GM20431 (cell line): Measurements from ENCODE around the gene ITPRID2.

Experiments
- in situ Hi-C: fragments of 300-500 bp; cut with MseI, MboI; formaldehyde crosslinking; loops from one replicate; pipeline ENCODE4 v1.15.0; 2020; ENCODE audit warnings: low sequenced_read_pairs; ENCODE audit not compliant: unreplicated experiment

ITPRID2 gene

DNA sequence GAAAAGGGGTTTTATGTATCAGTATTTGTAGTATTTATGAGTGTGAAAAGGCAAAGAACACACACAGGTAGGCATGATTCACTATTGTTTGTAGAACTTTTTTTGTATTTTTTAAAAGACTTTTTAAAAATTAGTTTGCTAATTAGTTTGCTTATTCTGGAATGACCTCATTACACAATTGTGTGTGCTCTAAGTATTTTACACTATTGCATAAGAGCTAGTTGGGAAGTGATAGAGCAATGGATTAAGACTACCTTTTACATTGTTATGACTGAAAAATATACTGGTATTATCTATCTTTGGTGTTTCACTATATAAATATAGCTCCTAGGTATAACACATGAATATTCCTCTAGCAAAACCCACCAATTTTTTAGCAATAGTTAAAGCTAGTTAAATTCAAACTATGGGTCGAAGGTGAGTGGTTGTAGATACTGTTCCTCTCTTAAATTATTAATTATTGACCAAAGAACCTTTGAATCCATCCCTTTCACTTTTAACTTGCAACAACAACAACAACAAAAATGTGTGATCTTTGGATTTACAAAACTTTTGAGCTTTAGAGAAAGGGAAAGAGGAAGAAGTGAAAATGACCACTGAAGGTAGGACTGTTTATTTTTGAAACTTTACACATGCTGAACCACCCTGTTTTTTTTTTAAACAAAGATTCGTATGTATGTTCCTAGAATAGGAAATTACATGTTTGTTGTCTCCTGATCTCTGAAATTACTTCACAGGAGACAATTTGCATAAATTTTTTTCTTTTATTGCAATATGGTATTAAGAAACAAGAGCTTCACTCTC lies 18.7 kb downstream of the ITPRID2 start:
- in situ Hi-C loops = loop anchor here (25.0 kb wide), 1 partner anchor 173 kb away; no protein-coding TSS in a partner anchor

DNA sequence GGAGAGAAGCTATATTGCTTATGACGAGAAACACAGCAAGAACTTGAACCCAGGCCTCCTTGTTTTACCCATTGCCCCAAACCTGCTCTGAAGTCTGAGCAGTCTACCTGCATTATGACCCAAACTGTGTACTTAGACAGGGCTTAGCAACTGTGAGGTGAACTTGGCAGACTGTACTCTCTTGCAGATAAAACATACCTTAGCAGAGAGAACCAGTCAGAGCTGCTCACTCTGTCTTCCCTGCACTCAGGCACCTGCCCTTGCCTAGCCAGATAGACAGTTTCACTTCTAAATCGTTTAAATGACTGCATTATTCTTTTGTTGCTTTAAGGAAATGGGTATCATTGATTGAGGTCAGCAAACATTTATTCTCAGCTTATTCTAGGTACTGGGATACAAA lies 20.3 kb downstream of the ITPRID2 start:
- in situ Hi-C loops = loop anchor here (25.0 kb wide), 1 partner anchor 175 kb away; no protein-coding TSS in a partner anchor

DNA sequence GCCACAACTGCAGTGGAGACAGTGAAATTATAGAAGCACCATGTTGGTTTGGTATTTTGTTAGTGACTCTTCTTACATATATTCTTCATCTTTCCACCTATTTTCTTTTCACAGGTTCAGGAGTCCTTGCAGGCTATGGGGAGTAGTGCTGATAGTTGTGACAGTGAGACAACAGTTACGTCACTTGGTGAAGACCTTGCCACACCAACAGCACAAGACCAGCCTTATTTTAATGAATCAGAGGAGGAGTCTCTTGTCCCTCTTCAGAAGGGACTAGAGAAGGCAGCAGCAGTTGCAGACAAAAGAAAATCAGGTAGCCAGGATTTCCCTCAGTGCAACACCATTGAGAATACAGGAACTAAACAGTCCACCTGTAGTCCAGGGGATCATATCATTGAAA lies 23.6 kb downstream of the ITPRID2 start:
- in situ Hi-C loops = loop anchor here (25.0 kb wide), 1 partner anchor 178 kb away; no protein-coding TSS in a partner anchor

GRCh38 chr2:181916726-181917718 lies 25.5 kb downstream of the ITPRID2 start:
- in situ Hi-C loops = loop anchor here (25.0 kb wide), 1 partner anchor 180 kb away; no protein-coding TSS in a partner anchor

- in situ Hi-C loops = loop anchor here (25.0 kb wide), 1 partner anchor 181 kb away; no protein-coding TSS in a partner anchor
Observed at GRCh38 chr2:181918188-181918587, 26.7 kb downstream of the ITPRID2 start.

GRCh38 chr2:181923121-181923520 lies 31.6 kb downstream of the ITPRID2 start:
- in situ Hi-C loops = loop anchor here (25.0 kb wide), 1 partner anchor 186 kb away; no protein-coding TSS in a partner anchor

- in situ Hi-C loops = loop anchor here (25.0 kb wide), 1 partner anchor 187 kb away; no protein-coding TSS in a partner anchor
Observed at GRCh38 chr2:181924336-181924735, 32.8 kb downstream of the ITPRID2 start.

DNA sequence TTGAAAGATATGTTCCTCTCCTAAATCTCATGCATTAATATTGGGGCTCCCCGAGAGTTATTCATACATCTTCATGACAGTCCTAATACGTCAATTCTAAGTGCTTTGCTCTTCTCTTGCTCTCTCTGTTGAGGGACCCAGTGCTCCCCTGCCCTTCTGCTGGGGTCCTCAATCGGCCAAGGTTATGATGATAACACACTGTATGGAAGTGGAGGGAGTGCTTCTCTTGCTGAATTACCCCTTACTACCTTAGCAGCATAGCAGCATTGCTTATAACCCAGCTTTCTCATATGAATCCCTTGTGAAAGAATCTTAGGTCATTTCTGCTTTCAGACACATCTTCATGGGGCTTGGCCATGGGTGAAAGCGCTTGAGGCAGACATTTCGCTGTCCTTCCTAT lies 43.2 kb downstream of the ITPRID2 start:
- in situ Hi-C loops = no loop called here

DNA sequence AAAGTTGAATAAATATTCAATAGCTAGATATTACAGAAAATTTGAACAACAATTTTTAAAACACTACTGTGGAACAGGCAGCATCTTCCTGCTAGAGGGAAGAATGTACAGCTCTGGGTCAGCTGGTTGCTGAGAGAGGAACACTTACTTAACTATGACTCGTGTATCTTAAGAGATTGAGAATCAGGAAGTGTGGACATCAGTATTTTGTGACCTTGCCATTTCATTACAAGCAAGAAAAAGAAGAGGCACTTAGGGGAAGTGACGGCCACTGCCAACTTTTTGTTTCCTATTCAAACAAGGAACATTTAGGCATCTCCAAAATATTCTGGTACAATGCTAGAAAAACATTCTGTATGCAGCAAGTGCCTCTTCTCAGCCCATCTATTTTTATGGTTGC lies 45.9 kb downstream of the ITPRID2 start:
- in situ Hi-C loops = no loop called here

DNA sequence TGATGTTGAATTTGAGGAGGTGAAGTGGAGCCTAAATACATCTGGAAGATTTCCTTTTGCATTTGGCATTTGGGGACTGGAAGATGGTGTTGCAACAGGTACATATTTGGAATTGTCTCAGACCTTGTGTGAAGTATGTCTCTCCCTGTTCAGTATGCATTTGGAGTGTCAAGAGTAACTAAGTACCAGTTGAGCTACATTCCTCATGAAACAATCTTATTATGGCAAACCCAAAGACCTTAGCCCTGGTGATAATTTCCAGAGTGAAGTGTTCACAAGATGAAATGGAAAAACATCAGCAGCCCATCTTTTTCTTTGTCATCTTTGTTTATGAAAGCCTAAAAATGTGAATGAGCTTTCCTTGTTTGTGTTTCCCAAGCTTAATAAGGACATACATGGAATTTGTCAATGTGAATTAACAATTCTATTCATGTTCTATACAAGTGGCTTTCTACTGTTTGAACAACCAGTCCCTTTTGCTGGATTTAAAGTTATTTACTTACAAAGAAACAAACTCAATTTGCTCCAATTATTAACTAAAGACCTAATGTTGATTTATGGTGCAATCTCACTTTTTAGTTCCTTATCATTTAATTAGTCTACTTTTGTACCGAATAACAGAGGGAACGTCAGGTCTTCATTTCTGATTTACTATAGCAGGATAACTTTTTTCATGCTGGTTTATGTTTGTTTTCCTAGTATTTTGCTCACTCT lies 52.0 kb downstream of the ITPRID2 start:
- in situ Hi-C loops = no loop called here

GRCh38 chr2:181944164-181944913 lies 52.8 kb downstream of the ITPRID2 start:
- in situ Hi-C loops = no loop called here

DNA sequence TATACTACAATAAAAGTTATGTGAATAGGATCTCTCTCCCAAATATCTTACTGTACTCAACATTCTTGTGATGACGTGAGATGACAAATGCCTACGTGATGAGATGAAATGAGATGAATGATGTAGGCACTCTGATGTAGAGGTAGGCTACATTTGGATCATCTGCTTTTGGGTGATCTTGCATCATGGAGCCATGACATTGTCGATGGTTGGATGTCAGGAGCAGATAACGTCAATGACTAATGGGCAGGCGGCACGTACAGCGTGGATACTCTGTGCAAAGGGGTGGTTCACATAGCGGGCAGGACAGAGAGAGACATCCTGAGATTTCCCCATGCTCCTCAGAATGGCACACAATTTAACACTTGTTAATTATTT lies 53.4 kb downstream of the ITPRID2 start:
- in situ Hi-C loops = no loop called here

DNA sequence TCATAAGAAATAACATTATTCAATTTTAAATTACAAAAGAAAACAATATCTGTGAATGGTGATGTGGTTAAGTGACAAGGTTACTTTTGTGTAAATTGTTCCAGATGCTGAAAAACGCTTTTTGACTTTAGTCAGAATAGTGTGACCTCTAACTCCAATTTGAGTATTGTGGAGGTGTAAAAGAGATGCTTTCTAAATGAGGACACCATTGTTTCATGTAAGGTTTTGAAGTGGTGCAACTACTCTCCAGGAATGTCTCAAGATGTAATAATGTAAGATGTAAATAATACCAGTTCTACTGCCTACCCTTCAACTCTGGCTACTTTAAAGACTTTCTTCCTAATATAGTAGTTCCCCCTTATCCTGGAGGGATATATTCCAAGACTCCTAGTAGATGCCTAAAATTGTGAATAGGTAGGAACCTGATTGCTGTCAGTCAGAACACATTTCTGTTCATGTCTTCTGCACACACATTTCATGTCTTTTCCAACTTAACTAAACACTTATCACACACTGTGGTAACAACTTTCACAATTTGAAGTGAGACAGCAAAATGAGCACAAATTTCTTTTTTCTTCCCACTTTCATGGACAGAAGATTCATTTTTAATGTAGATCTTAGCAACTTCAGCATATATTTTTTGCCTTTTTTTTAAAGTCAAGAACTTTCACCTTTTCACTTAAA lies 55.1 kb downstream of the ITPRID2 start:
- in situ Hi-C loops = no loop called here

- in situ Hi-C loops = no loop called here
Observed at GRCh38 chr2:181947273-181947672, 55.7 kb downstream of the ITPRID2 start.

GRCh38 chr2:181948227-181948626 lies 56.7 kb downstream of the ITPRID2 start:
- in situ Hi-C loops = no loop called here

GRCh38 chr2:181949047-181949446 lies 57.5 kb downstream of the ITPRID2 start:
- in situ Hi-C loops = no loop called here

GRCh38 chr2:181952404-181953226 lies 61.1 kb downstream of the ITPRID2 start:
- in situ Hi-C loops = no loop called here
